Spleen (tissue), 11 donors: ENCODE data around the gene BMF. TPM values are rescaled to one million over a fixed set of nuclear protein-coding genes. Genes with fewer than 3 reads are reported as not detected.

Experiments
- DNase-seq: peaks from one replicate; pipeline ENCODE4 v3.0.0-alpha.2; 2020
- H3K27ac ChIP-seq, 8 donors: fragments of 200-600 bp; sonication (generic) in 7 of 8; 1 replicate in 4 of 8; 2 replicates in 4 of 8; pipeline versions ENCODE4 v1.5.0 to v1.8.0; 2016 to 2021; ENCODE audit warnings: inconsistent platforms in 4 of 8, mild to moderate bottlenecking in 4 of 8, moderate library complexity in 1 of 8
- H3K27me3 ChIP-seq, 7 donors: fragments of 200-600 bp; sonication (generic) in 6 of 7; replicated peaks in 1 of 7; 1 replicate in 4 of 7; 2 replicates in 3 of 7; pipeline versions ENCODE4 v1.5.0 to v1.8.0; 2016 to 2021; ENCODE audit warnings: inconsistent platforms in 3 of 7, mild to moderate bottlenecking in 1 of 7
- H3K36me3 ChIP-seq, 6 donors: fragments of 200-600 bp; sonication (generic) in 5 of 6; 1 replicate in 4 of 6; 2 replicates in 2 of 6; pipeline versions ENCODE4 v1.5.0 to v1.8.0; 2016 to 2021; ENCODE audit warnings: inconsistent platforms in 2 of 6
- H3K4me1 ChIP-seq, 6 donors: fragments of 200-600 bp; sonication (generic) in 5 of 6; 1 replicate in 3 of 6; 2 replicates in 3 of 6; pipeline versions ENCODE4 v1.5.0 to v1.8.0; 2016 to 2021; ENCODE audit warnings: inconsistent platforms in 3 of 6
- H3K4me3 ChIP-seq, 8 donors: fragments of 200-600 bp; sonication (generic) in 7 of 8; 1 replicate in 4 of 8; 2 replicates in 4 of 8; pipeline versions ENCODE4 v1.5.0 to v1.8.0; 2016 to 2021; ENCODE audit warnings: inconsistent platforms in 4 of 8, mild to moderate bottlenecking in 4 of 8, moderate library complexity in 2 of 8
- H3K9me3 ChIP-seq, 8 donors: fragments of 200-600 bp; sonication (generic) in 7 of 8; 1 replicate in 4 of 8; 2 replicates in 4 of 8; pipeline versions ENCODE4 v1.5.0 to v1.8.0; 2016 to 2021; ENCODE audit warnings: inconsistent platforms in 4 of 8
- POLR2A ChIP-seq, 3 donors: fragments of 450-650 bp; IDR thresholded peaks; one replicate each; pipeline ENCODE4 v1.5.1; 2017; ENCODE audit warnings: antibody characterized with exemption in 3 of 3, mild to moderate bottlenecking in 1 of 3
- POLR2AphosphoS5 ChIP-seq, 3 donors: sonication (generic); formaldehyde crosslinking; IDR thresholded peaks; one replicate each; pipeline ENCODE4 v1.5.1; 2017; ENCODE audit warnings: antibody characterized with exemption in 3 of 3
- WGBS, 5 donors: extraction: QIAGEN DNeasy Blood & Tissue Kit in 3 of 5; methylation state at CpG; one replicate each; pipeline versions ENCODE4 v1.1.5 to v1.1.7; 2013 to 2018; 5-methylcytosine and 5-hydroxymethylcytosine counted together
- intact Hi-C: fragments of 100-400 bp; cut with DNase I; formaldehyde crosslinking; loops from one replicate; pipeline ENCODE4 v1.15.0; 2023; ENCODE audit warnings: low total_unique reads
- polyA plus RNA-seq, 3 donors: library from polyadenylated mRNA; stranded (reverse); fragments of 200-250 nt; gene quantifications; one replicate each; pipeline ENCODE4 v1.2.1, GENCODE V29; 2013
- total RNA-seq, 7 donors: library from RNA; depleted of rRNA in 3 of 7; stranded (reverse); fragments of >200 nt in 3 of 7; fragmentation: NEBNext Ultra II Directional in 4 of 7; extraction: Animal tissue kit (Norgen Biotek cat#: 25700) in 4 of 7; gene quantifications; one replicate each; pipeline versions ENCODE4 v1.1.0 to v1.2.1, GENCODE V29; 2016 to 2021
- TF ChIP-seq, protein P1 (sequence below), 11 experiments: fragments of 200-600 bp in 7 of 11; fragments of 450-650 bp in 4 of 11; sonication (generic) in 4 of 11; IDR thresholded peaks in 8 of 11; conservative IDR thresholded peaks in 3 of 11; 1 replicate in 7 of 11; 2 replicates in 4 of 11; pipeline versions ENCODE4 v1.4.0 to v1.8.0; 2016 to 2021; ENCODE audit warnings: antibody characterized with exemption in 11 of 11, inconsistent platforms in 4 of 11, mild to moderate bottlenecking in 1 of 11
- donor health status: healthy with polysubstance abuse.
- donor health status: DM: no; HTN: no; CAD: no; lungs with moderate emphysema.
- donor health status: DM: no; HTN: no; CAD: no.
- donor health status: Bipolar disorder and iron deficiency.
- donor health status: healthy.
- donor health status: DM: no; HTN: no; CAD: no.
- donor health status: DM: yes; HTN: yes; CAD: no.

The BMF gene
- total and polyA plus RNA-seq, 10 donors, result 16.9 to 77.9 (median 33.3) TPM

- TF ChIP-seq POLR2AphosphoS5 (IDR thresholded peaks at IDR 0.05), result peak; percentile 12 to 54 (median 28)
- TF ChIP-seq, protein P1, sequence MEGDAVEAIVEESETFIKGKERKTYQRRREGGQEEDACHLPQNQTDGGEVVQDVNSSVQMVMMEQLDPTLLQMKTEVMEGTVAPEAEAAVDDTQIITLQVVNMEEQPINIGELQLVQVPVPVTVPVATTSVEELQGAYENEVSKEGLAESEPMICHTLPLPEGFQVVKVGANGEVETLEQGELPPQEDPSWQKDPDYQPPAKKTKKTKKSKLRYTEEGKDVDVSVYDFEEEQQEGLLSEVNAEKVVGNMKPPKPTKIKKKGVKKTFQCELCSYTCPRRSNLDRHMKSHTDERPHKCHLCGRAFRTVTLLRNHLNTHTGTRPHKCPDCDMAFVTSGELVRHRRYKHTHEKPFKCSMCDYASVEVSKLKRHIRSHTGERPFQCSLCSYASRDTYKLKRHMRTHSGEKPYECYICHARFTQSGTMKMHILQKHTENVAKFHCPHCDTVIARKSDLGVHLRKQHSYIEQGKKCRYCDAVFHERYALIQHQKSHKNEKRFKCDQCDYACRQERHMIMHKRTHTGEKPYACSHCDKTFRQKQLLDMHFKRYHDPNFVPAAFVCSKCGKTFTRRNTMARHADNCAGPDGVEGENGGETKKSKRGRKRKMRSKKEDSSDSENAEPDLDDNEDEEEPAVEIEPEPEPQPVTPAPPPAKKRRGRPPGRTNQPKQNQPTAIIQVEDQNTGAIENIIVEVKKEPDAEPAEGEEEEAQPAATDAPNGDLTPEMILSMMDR (IDR thresholded peaks at IDR 0.05 in 8 of 11, conservative IDR thresholded peaks at IDR 0.05 in 3 of 11), result no peak
- 76 to 89% (median 88%) methylated on average over 8 to 9 of the region's 9 CpGs for WGBS, 5 donors
- intact Hi-C loops, result no loop called here
- Histone ChIP-seq H3K27ac (peak overlapping the region in 1 of 8 donors; percentile 29), H3K27me3 (no peaks in the 10 kb centered on the region), H3K4me1 (peaks cover 13 to 65% (median 35%) of the 10 kb centered on the region in 6 donors), H3K4me3 (no peak overlapping the region), H3K36me3 (peaks cover 0 to 28% (median 10%) of the 10 kb centered on the region in 6 donors), H3K9me3 (no peaks in the 10 kb centered on the region)
- peak; percentile 68 for DNase-seq
Observed at GRCh38 chr15:40087991-40088928, 20.4 kb downstream of the BMF start.

- Histone ChIP-seq H3K27ac (no peak overlapping the region), H3K4me3 (no peak overlapping the region), H3K27me3 (no peaks in the 10 kb centered on the region), H3K4me1 (peaks cover 8 to 65% (median 35%) of the 10 kb centered on the region in 6 donors), H3K9me3 (no peaks in the 10 kb centered on the region), H3K36me3 (peaks cover 0 to 28% (median 10%) of the 10 kb centered on the region in 6 donors)
- intact Hi-C loops, result no loop called here
- WGBS, 5 donors, result 68 to 77% (median 75%) methylated on average over 13 to 14 of the region's 14 CpGs
- no peak for TF ChIP-seq POLR2A (IDR thresholded peaks at IDR 0.05)
- TF ChIP-seq, protein P1 (IDR thresholded peaks at IDR 0.05 in 8 of 11, conservative IDR thresholded peaks at IDR 0.05 in 3 of 11), result no peak
- peak; percentile 37 for DNase-seq
Observed at GRCh38 chr15:40087068-40087810, 21.4 kb downstream of the BMF start.

- intact Hi-C loops, result no loop called here
- DNase-seq, result peak; percentile 49
- no peak overlapping the region for H3K4me3 ChIP-seq
- H3K27me3 ChIP-seq, result no peaks in the 10 kb centered on the region
- no peaks in the 10 kb centered on the region for H3K9me3 ChIP-seq
- H3K36me3 ChIP-seq, result peaks cover 0 to 11% (median 3%) of the 10 kb centered on the region in 6 donors
- no peak for TF ChIP-seq POLR2AphosphoS5 (IDR thresholded peaks at IDR 0.05)
- H3K4me1 ChIP-seq, result peaks cover 20 to 65% (median 45%) of the 10 kb centered on the region in 6 donors
- 68 to 79% (median 74%) methylated on average over 10 of the region's 10 CpGs for WGBS, 5 donors
- no peak overlapping the region for H3K27ac ChIP-seq
Observed at GRCh38 chr15:40085266-40085665, 23.4 kb downstream of the BMF start.

GRCh38 chr15:40084650-40085049, 24.0 kb downstream of the BMF start:
- intact Hi-C loops, result no loop called here
- Histone ChIP-seq H3K27ac (no peak overlapping the region), H3K36me3 (peaks cover 0 to 4% (median 2%) of the 10 kb centered on the region in 6 donors), H3K27me3 (no peaks in the 10 kb centered on the region), H3K9me3 (no peaks in the 10 kb centered on the region), H3K4me1 (peaks cover 20 to 64% (median 46%) of the 10 kb centered on the region in 6 donors), H3K4me3 (no peak overlapping the region)
- 91 to 96% (median 95%) methylated on average over 9 of the region's 9 CpGs for WGBS, 5 donors
- no peak for TF ChIP-seq POLR2A (IDR thresholded peaks at IDR 0.05)
- no peak for TF ChIP-seq POLR2AphosphoS5 (IDR thresholded peaks at IDR 0.05)
- DNase-seq, result peak; percentile 40
